Renal cortex interstitium (tissue), 11 donors: ENCODE data around the gene EEF1AKMT3. TPM values are rescaled to one million over a fixed set of nuclear protein-coding genes. Genes with fewer than 3 reads are reported as not detected.

Experiments used
- DNase-seq, 11 donors: peaks; one replicate each; pipeline ENCODE4 v3.0.0-alpha.2; 2013; ENCODE audit warnings: low read depth in 9 of 11, low spot score in 4 of 11; ENCODE audit errors: extremely low read depth in 1 of 11
- polyA plus RNA-seq, 3 donors: library from polyadenylated mRNA; unstranded; fragments of 120-200 nt; gene quantifications; one replicate each; pipeline ENCODE4 v1.2.1, GENCODE V29; 2013; ENCODE audit not compliant: insufficient read length in 3 of 3

The EEF1AKMT3 gene
- polyA plus RNA-seq, 3 donors, result 11.6 to 13.3 (median 12.1) TPM

- no peak for DNase-seq
Measured at GRCh38 chr12:57732270-57732669, 40.1 kb upstream of the EEF1AKMT3 start.

DNA sequence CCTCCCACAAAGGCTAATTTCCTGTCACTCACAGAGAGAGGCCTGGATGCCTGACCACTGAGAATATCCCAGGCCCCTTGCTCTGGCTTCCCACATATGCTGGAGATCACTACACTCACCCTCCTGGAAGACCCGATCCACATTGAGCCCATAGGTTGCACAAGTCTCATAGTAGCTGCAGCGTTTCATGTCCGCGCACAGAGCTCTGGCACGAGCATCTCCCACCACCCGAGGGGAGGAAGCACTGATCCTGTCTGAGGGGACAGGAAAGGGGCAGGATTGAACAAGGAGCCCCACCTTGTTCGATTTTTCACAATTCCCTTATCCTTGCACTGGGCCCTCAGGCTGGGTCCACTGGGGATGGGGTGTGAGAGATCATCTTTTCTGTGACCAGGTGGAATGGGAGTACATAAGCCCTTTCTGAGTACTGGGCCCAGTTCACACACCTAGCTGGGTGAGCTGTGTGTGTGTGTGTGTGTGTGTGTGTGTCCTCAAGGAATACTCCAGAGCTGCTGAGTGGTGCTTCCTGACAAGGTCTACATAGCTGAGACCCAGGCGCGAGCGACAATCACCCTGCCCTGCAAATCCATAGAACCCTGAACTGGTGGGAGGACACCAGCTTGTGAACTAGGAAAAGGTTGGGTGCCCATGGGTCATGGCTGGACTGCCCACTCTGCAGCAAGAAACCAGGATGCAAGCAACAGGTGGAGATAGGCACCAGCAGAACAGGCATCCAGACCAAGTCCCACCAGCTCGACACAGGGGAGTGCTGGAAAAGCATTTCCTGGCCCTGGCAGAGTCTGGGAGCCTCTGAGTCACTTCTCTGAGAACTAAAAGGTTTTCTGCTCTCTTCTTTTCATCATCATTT is 39.5 kb upstream of the EEF1AKMT3 start:
- DNase-seq, result no peak

GRCh38 chr12:57733928-57734327 is 38.5 kb upstream of the EEF1AKMT3 start:
- DNase-seq, result no peak

DNA sequence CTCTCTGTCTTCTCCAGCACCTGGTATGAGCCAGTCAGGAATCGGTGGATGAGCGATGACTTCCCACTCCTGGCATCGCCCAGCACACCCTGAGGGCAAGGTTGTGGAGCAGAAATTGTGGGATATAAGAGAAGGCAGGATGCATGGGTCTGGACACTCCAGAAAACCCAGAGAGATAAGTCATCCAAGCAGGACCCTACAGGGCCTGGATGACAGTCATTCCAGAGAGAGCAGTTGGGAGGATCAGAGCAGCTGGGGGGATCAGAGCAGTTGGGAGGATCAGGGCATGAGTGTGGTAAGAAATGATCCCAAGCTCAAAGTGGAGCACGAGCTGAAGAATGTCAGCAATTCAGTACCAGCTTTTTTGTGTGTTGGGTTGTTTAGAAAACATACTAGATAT is 37.8 kb upstream of the EEF1AKMT3 start:
- no peak for DNase-seq

DNA sequence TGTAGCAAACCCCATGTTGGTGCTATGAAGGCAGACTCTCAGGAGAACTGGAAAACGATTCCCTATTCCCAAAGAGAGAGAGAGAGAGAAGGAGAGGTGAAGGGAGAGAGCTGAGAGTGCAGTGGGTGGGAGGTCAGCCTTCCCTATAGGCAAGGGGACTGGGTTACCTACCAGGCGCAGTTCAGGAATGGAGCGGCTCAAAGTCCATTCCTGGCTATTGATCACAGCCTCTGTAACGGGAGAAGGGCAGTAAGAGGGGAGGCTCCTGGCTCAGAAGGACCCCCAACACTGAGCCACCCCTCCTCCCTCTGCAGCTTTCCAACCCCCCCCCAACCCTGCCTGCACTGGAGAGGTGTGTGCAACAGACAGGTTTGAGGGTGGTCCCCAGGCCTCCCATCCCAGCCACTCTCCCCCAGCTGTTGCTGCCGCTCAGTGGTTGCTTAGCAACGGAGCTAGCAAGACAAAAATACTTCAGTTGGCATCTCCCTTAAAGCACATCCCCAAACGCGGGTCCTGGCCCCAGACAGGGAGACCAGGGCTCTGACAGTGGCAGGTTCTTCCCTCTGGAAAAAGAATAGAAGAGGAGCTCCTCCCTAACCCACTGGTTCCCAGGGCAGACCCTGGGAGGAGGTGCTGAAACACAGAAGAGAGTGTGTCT is 37.1 kb upstream of the EEF1AKMT3 start:
- no peak for DNase-seq

DNA sequence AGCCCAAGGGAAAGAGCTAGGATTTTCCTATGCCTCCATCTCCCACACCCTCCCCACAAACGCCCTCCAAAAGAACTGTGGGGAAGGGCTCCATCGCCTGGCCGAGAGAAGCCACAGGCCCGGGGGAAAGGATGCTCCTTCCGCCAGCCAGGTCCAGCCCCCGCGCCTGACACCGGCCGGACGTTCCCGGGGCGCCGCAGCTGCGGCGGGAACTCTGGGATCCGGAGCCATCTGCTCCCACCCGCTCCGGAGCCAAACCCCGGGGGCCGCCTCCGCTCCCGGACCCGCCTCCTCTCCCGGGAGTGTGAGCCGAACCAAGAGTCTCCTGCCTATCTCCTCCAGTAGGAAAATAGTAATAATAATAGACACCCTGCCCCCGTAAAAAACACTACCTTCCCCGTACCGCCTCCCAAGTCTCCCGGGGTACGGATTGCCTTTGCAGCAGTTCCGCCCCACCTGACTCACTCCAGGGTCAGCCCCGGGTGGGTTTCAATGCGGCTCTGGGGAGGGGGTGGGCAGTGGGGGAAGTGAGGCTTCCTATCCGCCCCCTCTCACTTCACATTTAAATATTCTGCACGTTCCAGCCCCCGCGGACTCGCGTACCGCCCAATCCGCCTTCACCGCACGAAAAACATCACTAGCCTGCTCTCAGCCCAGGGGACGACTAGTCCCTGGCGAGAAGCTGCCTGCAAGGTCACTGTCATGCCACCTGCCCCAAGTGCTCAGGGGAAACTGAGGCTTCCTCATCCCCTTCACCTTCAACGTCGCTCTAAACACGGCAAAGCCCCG is 36.3 kb upstream of the EEF1AKMT3 start:
- no peak for DNase-seq

- no peak for DNase-seq
Measured at GRCh38 chr12:57736741-57737466, 35.5 kb upstream of the EEF1AKMT3 start.

DNA sequence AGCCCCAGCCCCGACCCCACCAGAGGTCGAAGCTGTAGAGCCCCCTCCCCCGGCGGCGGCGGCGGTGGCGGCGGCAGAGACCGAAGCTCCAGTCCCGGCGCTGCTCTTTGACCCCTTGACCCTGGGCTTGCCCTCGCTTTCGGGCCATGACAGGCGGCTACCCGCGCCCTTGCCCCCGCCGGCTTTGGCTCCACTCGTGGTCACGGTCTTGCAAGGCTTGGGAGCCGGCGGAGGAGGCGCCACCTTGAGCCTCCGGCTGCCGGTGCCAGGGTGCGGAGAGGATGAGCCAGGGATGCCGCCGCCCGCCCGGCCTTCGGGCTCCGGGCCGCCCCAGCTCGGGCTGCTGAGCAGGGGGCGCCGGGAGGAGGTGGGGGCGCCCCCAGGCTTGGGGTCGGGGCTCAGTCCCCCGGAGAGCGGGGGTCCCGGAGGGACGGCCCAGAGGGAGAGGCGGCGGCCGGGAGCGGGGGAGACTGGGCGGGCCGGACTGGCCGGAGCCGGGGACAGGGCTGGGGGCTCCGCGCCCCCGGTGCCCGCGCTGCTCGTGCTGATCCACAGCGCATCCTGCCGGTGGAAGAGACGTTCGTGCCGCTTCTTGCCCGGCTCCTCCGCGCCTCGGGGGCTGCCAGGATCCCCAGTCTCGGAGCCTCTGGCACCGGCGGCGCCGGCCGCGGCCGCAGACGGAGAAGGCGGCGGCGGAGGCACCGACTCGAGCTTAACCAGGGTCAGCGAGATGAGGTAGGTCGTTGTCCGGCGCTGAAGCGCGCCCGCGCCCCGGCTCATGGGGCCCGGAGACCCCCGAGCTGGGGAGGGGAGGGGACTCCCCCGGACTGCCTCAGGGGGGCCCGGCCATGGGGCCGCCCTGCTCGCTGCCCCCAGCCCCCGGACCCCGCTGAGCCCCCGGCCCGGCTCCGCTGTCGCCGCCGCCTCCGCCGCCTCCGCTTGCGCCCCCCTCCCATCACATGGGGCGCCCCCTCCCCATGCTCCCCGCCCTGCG is 34.6 kb upstream of the EEF1AKMT3 start:
- no peak for DNase-seq

GRCh38 chr12:57738661-57739237 is 33.7 kb upstream of the EEF1AKMT3 start, which contains the start of gene AGAP2:
AGAP2 (minus strand) TSS chr12:57738742; CDS start chr12:57738246, 496 bp downstream.
- DNase-seq, result no peak

DNA sequence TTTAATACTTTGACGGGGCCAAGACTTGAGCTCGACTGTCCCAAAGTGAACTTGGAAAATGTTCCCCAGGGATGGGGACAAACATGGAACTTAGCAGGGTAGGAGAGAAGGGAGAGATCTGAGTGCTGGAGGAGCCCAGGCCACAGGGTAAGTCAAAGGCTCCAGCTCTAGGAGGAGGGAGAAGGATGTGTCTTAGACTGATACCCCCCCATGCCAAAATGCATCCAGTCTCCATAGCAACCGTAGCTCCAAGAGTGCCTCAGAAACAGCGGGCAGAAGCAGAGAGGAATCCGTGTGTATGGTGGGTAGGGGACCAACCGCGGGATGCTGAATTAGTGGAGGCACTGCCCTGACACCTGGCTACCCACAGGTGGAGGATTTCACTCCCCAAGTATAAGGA is 33.0 kb upstream of the EEF1AKMT3 start:
- no peak for DNase-seq

DNA sequence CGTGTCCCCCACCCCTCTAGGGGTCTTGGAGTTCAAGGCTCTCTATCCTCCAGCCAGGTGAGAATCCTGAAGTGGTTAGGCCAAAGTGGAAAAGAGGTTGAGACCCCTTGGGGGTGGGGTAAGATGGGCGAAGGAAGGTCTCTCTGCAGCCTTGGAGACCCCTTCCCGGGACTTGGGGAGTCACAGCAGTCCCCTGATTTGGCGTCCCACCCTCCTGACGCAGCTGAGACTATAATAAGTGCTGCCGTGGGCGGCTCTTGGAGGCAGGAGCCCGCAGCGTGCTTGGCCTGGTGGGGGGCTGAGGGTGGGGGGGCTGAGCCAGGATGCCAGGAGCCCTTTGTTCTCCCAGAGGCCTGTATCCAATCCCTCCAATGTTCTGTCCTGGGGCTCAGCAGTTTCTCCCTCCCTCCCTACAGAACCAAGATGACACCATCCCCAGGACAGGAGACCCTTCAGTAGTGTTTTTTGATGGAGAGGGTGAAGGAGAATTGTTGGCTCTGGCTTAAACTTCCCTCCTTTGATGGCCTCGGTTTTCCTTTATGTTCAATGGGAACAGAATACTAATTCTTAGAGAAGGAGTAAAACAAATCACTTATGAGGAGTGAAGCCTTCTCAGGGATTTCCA is 32.4 kb upstream of the EEF1AKMT3 start:
- DNase-seq, result no peak

GRCh38 chr12:57740656-57741412 is 31.6 kb upstream of the EEF1AKMT3 start:
- no peak for DNase-seq

DNA sequence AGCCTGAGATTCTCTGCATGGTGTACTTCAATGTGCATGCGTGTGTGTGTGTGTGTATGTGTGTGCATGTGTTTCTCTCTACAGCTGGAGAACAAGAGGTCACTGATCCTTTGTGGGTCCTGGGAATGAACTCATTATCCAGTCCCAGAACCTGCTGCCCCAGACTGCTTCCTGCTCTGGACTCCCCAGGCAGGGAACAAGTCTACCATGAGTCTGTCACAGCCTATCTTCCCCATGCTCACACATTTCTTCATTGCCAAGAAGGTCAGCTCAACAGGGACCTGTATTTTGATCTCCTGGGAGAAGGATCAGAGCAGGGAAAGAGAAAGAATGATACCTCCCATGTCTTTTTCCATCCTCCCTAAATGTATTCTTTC is 31.0 kb upstream of the EEF1AKMT3 start:
- DNase-seq, result no peak

DNA sequence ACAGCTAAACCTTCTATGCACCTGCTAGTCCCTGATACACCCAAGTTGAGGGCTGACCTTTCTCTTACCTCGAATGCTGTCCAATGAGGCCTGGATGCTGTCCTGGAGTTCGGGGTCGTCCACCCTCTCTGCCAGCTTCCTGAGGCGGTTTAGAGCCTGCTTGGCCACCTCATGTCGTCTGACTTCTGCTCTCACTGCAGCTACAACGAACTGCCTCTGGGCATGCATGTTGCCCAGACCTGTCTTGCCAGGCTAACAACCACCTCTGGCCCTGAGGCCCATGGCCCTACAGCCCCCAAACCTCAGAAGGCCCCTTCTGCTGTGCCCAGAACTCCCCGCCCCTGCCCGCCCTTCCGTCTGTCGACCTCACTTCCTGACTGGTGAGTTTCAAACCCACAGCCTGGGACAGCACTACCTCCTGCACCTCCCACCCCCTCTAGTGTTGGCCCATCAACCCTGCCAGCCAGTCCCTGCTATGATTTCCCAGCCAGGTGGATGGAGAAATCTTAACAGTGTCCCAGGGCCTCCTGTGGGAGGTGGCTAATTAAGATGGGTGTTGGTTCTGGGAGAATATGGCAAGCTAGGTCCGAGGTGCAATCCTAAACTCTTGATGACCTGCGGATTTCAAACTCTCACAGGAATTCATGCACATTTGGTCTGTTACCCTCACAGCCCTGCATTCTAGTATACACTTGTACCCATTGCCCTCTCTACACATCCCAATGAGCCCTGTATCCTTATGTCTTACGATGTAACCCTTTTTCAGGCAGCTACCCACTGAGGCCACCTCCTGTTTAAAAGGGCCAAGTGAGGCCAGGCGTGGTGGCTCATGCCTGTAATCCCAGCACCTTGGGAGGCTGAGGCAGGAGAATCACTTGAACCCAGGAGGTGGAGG is 30.3 kb upstream of the EEF1AKMT3 start:
- DNase-seq, result no peak

GRCh38 chr12:57743769-57744168 is 28.6 kb upstream of the EEF1AKMT3 start:
- DNase-seq, result no peak
